ENCODE data around the gene PHEX. TPM values are rescaled to one million over a fixed set of nuclear protein-coding genes. Genes with fewer than 3 reads are reported as not detected.

PHEX gene
- total and polyA plus RNA-seq, 3 experiments from 2014 or later, result 0.36 to 20.8 (median 20.1) TPM

DNA sequence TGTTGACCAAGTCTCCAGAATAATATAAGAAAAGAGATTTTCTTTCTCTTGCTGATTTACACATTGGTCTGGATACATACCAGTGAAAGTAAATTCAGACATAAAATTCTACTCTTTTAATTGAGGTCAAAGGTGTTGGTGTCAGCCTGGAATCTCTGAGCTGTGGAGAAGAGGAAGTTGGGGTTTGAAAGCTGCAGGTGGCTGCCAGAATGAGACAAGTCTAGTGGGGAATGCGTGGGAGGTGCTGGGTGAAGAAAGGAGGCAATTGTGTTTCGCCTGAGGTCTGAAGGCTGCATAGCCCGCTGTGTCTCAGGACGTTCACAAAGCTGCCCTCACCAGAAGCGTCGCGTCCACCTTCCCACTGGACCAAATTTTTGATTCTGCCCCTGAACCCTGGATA lies 31.2 kb downstream of the PHEX start:
- H3K4me1 ChIP-seq (ENCODE audit: insufficient read depth, low read length), result no peaks in the 10 kb centered on the region
- Mint-ChIP-seq H3K4me1 (peaks cover 4 to 26% (median 19%) of the 10 kb centered on the region in 3 donors), H3K9me3 (peaks cover 0 to 3% (median 0%) of the 10 kb centered on the region in 5 donors), H3K4me3 (peak overlapping the region in 1 of 7 donors; percentile 18), H3K27ac (no peak overlapping the region), H3K27me3 (no peaks in the 10 kb centered on the region), H3K36me3 (no peaks in the 10 kb centered on the region)
- no peak overlapping the region for H3K27ac ChIP-seq (ENCODE audit: low read depth, low read length)
- H3K36me3 ChIP-seq (ENCODE audit: insufficient read depth, low read length), result no peaks in the 10 kb centered on the region
- no peak overlapping the region for H3K4me3 ChIP-seq (ENCODE audit: low read length)
- ChIA-PET CTCF (no interaction called here), POLR2A (no interaction called here)
- no peaks in the 10 kb centered on the region for H3K27me3 ChIP-seq (ENCODE audit: insufficient read depth, low read length, poor library complexity, severe bottlenecking)
- no peak for DNase-seq
- H3K9me3 ChIP-seq (ENCODE audit: low read length), result no peaks in the 10 kb centered on the region

DNA sequence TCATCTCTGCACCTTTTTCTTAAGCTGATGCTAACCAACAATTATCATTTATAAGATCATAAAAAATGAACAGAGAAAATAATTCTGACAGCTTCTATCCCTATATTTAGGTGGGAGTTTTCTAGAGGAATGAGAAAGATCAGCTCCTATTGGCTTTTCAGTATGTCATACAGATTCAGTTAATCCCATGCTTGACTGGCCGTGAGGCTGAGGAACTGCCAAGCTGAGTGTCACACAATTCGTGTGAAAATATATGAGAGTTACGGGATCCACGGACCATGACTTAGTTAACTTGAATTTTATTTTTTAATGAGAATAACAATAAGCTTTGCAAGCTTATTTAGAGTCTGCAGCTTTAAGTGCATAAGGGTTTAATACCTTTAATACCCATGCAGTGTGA lies 37.5 kb downstream of the PHEX start:
- H3K4me3 ChIP-seq (ENCODE audit: low read length), result no peak overlapping the region
- no peak overlapping the region for H3K27ac ChIP-seq (ENCODE audit: low read depth, low read length)
- H3K27me3 ChIP-seq (ENCODE audit: insufficient read depth, low read length, poor library complexity, severe bottlenecking), result no peaks in the 10 kb centered on the region
- peaks cover 0 to 5% (median 2%) of the 10 kb centered on the region in 3 donors for H3K4me1 Mint-ChIP-seq
- no peaks in the 10 kb centered on the region for H3K9me3 Mint-ChIP-seq
- DNase-seq, result no peak
- POLR2A ChIA-PET, result no interaction called here
- H3K36me3 Mint-ChIP-seq, result no peaks in the 10 kb centered on the region
- H3K27ac Mint-ChIP-seq, result no peak overlapping the region
- H3K4me1 ChIP-seq (ENCODE audit: insufficient read depth, low read length), result no peaks in the 10 kb centered on the region
- no peak overlapping the region for H3K4me3 Mint-ChIP-seq
- CTCF ChIA-PET, result no interaction called here
- H3K9me3 ChIP-seq (ENCODE audit: low read length), result no peaks in the 10 kb centered on the region
- no peaks in the 10 kb centered on the region for H3K36me3 ChIP-seq (ENCODE audit: insufficient read depth, low read length)
- H3K27me3 Mint-ChIP-seq, result peaks cover 0 to 4% of the 10 kb centered on the region in 2 donors

DNA sequence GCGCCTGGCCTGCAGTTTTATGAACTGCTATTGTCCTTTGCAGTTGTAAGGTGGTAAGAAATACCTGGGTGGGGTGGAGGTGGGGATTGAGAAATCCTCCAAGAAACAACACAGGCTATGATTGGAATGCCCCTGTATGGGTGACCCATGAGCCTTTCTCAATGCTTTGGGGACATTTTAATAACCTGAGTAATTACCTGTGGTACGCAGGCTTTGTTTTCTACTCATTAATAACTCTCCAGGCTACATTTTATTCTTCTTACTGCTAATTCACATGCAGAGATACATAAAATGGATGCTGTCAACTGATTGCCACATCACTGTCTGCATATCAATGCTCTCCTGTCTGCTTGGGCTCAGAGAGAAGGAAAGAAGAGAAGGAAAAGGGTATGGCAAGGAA lies 41.8 kb downstream of the PHEX start:
- Mint-ChIP-seq H3K27me3 (peaks cover 0 to 1% of the 10 kb centered on the region in 2 donors), H3K4me1 (no peaks in the 10 kb centered on the region), H3K36me3 (no peaks in the 10 kb centered on the region), H3K9me3 (no peaks in the 10 kb centered on the region), H3K27ac (no peak overlapping the region), H3K4me3 (no peak overlapping the region)
- CTCF ChIA-PET, result no interaction called here
- Histone ChIP-seq H3K36me3 (ENCODE audit: insufficient read depth, low read length) (no peaks in the 10 kb centered on the region), H3K4me3 (ENCODE audit: low read length) (no peak overlapping the region), H3K9me3 (ENCODE audit: low read length) (no peaks in the 10 kb centered on the region), H3K4me1 (ENCODE audit: insufficient read depth, low read length) (no peaks in the 10 kb centered on the region), H3K27ac (ENCODE audit: low read depth, low read length) (no peak overlapping the region), H3K27me3 (ENCODE audit: insufficient read depth, low read length, poor library complexity, severe bottlenecking) (no peaks in the 10 kb centered on the region)
- POLR2A ChIA-PET, result no interaction called here
- DNase-seq, result no peak

DNA sequence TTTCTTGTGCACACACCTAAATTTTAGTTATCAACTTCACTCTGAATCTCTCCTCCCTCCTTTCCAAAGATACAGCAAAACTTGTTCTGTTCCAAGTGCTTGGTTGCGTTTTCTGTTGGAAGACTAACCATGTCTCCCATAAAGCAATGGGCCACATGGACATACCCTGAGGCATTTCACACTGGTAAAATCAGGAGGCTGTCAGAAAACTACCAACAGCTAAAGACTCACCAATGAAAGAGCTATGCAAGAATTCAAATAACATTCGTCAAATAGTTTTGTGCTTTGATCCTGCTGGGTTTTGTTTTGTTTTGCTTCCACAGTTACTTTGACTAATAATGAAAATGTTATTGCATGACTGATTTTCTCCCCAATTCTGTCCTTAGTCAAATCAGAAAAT lies 46.0 kb downstream of the PHEX start:
- no peak overlapping the region for H3K27ac Mint-ChIP-seq
- Histone ChIP-seq H3K4me3 (ENCODE audit: low read length) (no peak overlapping the region), H3K4me1 (ENCODE audit: insufficient read depth, low read length) (no peaks in the 10 kb centered on the region), H3K9me3 (ENCODE audit: low read length) (no peaks in the 10 kb centered on the region), H3K36me3 (ENCODE audit: insufficient read depth, low read length) (no peaks in the 10 kb centered on the region), H3K27ac (ENCODE audit: low read depth, low read length) (no peak overlapping the region), H3K27me3 (ENCODE audit: insufficient read depth, low read length, poor library complexity, severe bottlenecking) (no peaks in the 10 kb centered on the region)
- no peaks in the 10 kb centered on the region for H3K4me1 Mint-ChIP-seq
- ChIA-PET CTCF (no interaction called here), POLR2A (no interaction called here)
- no peak overlapping the region for H3K4me3 Mint-ChIP-seq
- no peaks in the 10 kb centered on the region for H3K27me3 Mint-ChIP-seq
- DNase-seq, result no peak
- no peaks in the 10 kb centered on the region for H3K36me3 Mint-ChIP-seq
- H3K9me3 Mint-ChIP-seq, result no peaks in the 10 kb centered on the region

DNA sequence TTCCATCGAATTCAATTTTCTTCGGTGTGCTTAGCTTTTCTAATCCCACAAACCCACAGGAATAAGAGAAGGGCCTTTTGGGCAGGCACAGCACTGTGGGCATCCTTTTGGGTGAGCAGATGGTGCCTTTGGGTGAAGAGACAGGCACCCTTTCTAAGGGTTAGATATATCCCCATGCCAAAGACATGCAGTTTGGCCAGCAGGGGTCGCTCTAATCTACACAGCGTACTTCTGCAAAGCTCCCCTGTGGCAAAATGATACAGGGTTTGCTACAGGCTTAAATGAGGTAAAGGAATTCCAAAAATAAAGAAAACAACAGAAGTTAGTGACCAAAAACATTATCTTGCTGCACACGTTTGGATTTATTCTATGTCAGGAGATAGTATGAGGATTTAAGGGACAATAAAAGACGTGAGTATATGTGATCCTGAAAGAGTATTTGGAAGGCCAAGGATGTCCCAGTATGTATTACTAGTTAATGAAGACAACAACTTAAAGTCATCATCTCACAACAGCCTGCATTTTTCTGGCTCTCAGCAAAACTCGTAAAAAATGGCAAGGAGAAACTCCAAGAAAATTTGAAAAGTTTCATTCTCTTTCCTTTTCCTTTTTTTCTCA lies 49.5 kb downstream of the PHEX start:
- H3K4me3 ChIP-seq (ENCODE audit: low read length), result no peak overlapping the region
- no peaks in the 10 kb centered on the region for H3K36me3 Mint-ChIP-seq
- H3K4me1 ChIP-seq (ENCODE audit: insufficient read depth, low read length), result no peaks in the 10 kb centered on the region
- H3K36me3 ChIP-seq (ENCODE audit: insufficient read depth, low read length), result no peaks in the 10 kb centered on the region
- H3K27ac Mint-ChIP-seq, result no peak overlapping the region
- H3K9me3 ChIP-seq (ENCODE audit: low read length), result no peaks in the 10 kb centered on the region
- H3K27me3 Mint-ChIP-seq, result no peaks in the 10 kb centered on the region
- no peak overlapping the region for H3K4me3 Mint-ChIP-seq
- no peaks in the 10 kb centered on the region for H3K27me3 ChIP-seq (ENCODE audit: insufficient read depth, low read length, poor library complexity, severe bottlenecking)
- H3K27ac ChIP-seq (ENCODE audit: low read depth, low read length), result no peak overlapping the region
- ChIA-PET POLR2A (no interaction called here), CTCF (interaction anchor here (2.0 to 2.3 kb wide), 2 partner anchors 21 to 1821 kb away, joined by 4 to 6 read pairs; no protein-coding TSS in a partner anchor)
- no peaks in the 10 kb centered on the region for H3K9me3 Mint-ChIP-seq
- H3K4me1 Mint-ChIP-seq, result no peaks in the 10 kb centered on the region
- peak in 4 of 5 donors; percentile 5 to 53 (median 17) for DNase-seq

DNA sequence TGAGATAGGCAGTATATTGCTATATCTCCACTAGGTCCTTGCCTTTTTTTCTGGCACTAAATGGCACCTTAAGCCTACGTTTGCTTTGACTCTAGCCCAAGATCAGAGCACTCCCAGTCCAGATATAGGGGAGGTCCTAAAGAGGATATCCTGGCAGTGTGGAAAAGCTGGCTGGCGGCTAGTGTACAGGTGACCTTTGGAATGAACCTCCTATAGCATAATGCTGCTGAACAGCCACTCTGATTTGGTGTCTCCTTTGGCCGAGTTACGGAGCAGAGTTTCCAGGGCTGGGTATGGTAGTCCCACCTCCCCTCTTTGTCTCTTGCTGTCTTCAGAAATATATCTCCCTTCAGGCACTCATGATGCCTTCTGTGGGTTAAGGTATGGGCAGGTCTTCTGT lies 53.9 kb downstream of the PHEX start:
- Mint-ChIP-seq H3K36me3 (no peaks in the 10 kb centered on the region), H3K27me3 (peaks cover 0 to 9% of the 10 kb centered on the region in 2 donors), H3K4me3 (no peak overlapping the region), H3K27ac (no peak overlapping the region), H3K4me1 (no peaks in the 10 kb centered on the region), H3K9me3 (no peaks in the 10 kb centered on the region)
- Histone ChIP-seq H3K4me3 (ENCODE audit: low read length) (no peak overlapping the region), H3K27me3 (ENCODE audit: insufficient read depth, low read length, poor library complexity, severe bottlenecking) (no peaks in the 10 kb centered on the region), H3K9me3 (ENCODE audit: low read length) (no peaks in the 10 kb centered on the region), H3K4me1 (ENCODE audit: insufficient read depth, low read length) (no peaks in the 10 kb centered on the region), H3K27ac (ENCODE audit: low read depth, low read length) (no peak overlapping the region), H3K36me3 (ENCODE audit: insufficient read depth, low read length) (no peaks in the 10 kb centered on the region)
- POLR2A ChIA-PET, result no interaction called here
- CTCF ChIA-PET, result no interaction called here
- no peak for DNase-seq

DNA sequence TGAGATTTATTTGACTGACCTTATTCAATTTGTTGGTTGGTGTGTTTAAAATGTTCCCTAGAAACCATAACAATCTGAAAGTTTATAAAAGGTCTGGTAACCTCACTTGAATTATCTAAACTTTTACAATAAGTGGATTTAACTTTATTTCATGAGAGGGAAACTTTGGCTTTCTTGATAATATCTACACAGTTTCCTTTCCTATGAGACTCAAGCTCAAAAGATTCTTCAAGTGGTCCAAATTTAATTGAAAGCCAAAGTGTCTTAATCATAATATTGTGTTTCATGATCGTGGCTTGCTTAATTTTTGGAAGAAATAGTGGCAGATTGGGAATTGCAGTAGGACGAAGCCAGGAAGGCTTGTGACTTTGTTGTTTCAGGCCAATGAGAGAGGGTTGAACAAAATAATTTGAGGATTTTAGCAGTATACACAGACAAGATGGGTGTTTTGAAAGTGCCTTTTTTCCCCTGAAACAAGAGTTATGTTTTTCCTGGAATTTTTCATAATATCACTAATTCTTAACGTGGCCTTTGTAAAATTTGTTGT lies 55.0 kb downstream of the PHEX start:
- ChIA-PET CTCF (no interaction called here), POLR2A (no interaction called here)
- H3K27me3 ChIP-seq (ENCODE audit: insufficient read depth, low read length, poor library complexity, severe bottlenecking), result no peaks in the 10 kb centered on the region
- Mint-ChIP-seq H3K4me1 (no peaks in the 10 kb centered on the region), H3K4me3 (no peak overlapping the region), H3K9me3 (no peaks in the 10 kb centered on the region), H3K36me3 (no peaks in the 10 kb centered on the region), H3K27me3 (peaks cover 0 to 9% of the 10 kb centered on the region in 2 donors), H3K27ac (no peak overlapping the region)
- no peaks in the 10 kb centered on the region for H3K4me1 ChIP-seq (ENCODE audit: insufficient read depth, low read length)
- H3K27ac ChIP-seq (ENCODE audit: low read depth, low read length), result no peak overlapping the region
- no peaks in the 10 kb centered on the region for H3K9me3 ChIP-seq (ENCODE audit: low read length)
- no peaks in the 10 kb centered on the region for H3K36me3 ChIP-seq (ENCODE audit: insufficient read depth, low read length)
- no peak for DNase-seq
- H3K4me3 ChIP-seq (ENCODE audit: low read length), result no peak overlapping the region

DNA sequence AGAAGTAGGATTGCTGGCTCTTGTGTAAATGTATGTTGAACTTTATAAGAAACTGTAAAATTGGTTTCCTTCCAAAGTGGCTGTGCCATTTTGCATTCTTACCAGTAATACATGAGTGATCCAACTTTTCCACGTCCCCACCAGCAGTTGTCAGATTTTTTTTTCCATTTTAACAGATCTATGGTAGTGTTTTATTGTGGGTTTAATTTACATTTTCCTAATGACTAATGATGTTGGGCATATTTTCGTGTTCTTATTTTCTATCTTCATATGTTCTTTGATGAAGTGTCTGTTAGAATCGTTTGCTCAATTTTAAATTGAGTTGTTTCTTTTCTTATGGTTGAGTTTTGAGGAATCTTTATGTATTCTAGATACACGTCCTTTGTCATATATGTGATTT lies 56.2 kb downstream of the PHEX start:
- CTCF ChIA-PET, result no interaction called here
- no peak for DNase-seq
- Mint-ChIP-seq H3K27me3 (peaks cover 0 to 9% of the 10 kb centered on the region in 2 donors), H3K9me3 (no peaks in the 10 kb centered on the region), H3K4me1 (no peaks in the 10 kb centered on the region), H3K36me3 (no peaks in the 10 kb centered on the region), H3K4me3 (no peak overlapping the region), H3K27ac (peak overlapping the region in 1 of 8 donors; percentile 8)
- Histone ChIP-seq H3K27me3 (ENCODE audit: insufficient read depth, low read length, poor library complexity, severe bottlenecking) (no peaks in the 10 kb centered on the region), H3K27ac (ENCODE audit: low read depth, low read length) (no peak overlapping the region), H3K4me1 (ENCODE audit: insufficient read depth, low read length) (no peaks in the 10 kb centered on the region), H3K4me3 (ENCODE audit: low read length) (no peak overlapping the region), H3K9me3 (ENCODE audit: low read length) (no peaks in the 10 kb centered on the region), H3K36me3 (ENCODE audit: insufficient read depth, low read length) (no peaks in the 10 kb centered on the region)
- POLR2A ChIA-PET, result no interaction called here
